GM19328 (cell line): ENCODE results near the gene PAX5.

ENCODE experiments used
- ATAC-seq: cut with Tn5 transposase; IDR thresholded peaks from one replicate; pipeline ENCODE4 v1.9.1; 2021; ENCODE audit warnings: mild to moderate bottlenecking, moderate library complexity; ENCODE audit not compliant: unreplicated experiment

PAX5 gene

GRCh38 chr9:36864491-36865410, 169.3 kb downstream of the PAX5 start:
- ATAC-seq = no peak

- ATAC-seq = no peak
Measured at GRCh38 chr9:36862206-36863145, 171.6 kb downstream of the PAX5 start.

DNA sequence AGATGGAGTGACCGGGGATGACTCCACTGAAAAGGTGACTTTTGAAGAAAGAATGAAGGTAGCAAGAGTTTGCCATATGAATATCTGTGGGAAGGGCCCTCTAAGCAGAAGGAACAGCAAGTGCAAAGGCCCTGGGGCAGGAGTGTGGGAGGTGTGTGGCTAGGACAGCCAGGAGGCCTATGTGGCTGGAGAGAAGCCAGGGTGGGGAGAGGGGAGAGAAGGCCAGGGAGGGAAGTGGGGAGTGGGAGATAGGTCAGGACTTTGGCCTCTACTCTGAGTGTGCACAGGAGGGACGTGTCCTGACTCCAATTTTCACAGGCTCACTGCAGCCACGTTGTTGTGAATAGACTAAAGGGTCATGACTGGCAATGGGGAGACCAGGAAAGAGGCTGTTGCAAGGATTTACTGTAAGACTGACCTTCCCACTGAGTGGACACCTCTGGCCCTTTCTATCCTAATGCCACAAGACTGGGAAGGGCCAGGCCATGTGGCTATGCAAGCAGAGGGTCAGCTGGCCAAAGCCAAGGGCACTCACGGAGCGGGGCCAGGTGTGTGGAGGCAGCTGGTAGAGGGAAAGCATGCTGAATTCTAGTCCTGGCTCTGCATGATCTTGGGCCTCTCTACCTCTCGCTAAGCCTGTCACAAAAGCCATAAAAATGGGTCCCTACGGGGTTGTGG, 172.4 kb downstream of the PAX5 start:
- ATAC-seq = no peak

DNA sequence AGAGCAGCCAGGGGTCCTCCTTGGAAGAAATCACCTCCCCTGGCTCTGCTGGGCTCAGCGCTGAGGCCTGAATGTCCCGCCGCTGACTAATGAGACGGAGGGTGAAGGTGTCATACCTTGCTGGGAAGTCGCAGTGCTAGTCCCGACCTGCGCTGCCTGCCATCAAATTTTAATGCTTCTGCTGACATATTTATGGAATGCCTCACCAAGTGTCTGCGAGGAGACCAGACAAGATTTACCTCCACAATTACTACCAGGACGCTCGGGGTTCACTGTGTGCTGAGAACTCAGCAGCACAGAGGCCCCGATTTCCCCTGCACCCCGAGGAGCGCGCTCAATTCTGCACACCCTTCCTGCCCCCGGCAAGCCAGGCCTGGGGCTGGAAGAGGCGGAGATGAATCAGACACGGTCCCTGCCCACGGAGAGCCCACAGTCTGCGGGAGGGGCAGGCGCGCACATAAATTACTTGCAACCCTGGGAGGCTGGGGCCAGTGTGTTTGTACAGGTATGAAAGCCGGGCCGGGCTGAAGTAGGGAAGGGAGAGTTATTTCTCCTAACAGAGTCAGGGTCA, 175.2 kb downstream of the PAX5 start:
- ATAC-seq = no peak

GRCh38 chr9:36855448-36856315, 178.4 kb downstream of the PAX5 start:
- ATAC-seq = no peak

DNA sequence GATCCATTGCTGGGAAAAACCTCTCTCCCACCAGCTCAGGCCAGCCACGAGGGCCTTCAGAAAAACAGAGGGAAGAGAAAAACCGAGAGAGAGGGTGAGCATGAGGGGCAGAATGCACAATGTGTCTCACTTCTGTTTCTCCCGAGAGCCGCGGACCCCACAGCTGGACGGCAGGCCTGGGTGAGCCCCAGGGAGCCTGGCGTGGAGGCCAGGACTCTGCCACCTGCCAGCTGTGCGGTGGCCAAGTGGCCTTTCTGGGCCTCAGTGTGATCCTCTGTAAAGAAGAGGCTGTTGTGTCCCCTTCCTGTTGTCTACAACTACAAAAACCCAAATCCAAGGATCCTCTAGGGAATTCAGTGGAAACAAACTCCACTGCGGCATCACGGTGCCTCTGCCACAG, 179.3 kb downstream of the PAX5 start:
- ATAC-seq = no peak

DNA sequence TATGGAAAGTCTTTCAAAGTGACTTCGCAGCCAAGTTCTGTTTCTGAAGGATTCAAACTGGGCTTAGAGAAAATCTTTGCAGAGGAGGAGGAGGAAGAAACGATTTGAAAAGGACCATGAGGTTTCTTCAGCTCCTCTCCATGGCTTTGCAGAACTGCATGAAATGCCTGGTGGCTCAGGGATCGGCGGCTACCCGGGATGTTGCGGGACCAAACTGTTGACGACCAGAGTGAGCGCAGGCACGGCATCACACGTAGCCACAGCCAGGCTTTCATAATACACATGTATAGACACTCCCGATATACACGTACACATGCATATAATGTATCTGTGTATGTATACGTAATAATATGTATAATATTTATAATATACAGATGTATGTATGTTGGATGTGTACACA, 180.0 kb downstream of the PAX5 start:
- ATAC-seq = no peak

- ATAC-seq = no peak
Measured at GRCh38 chr9:36853233-36853632, 180.8 kb downstream of the PAX5 start.

GRCh38 chr9:36849943-36850342, 184.1 kb downstream of the PAX5 start:
- no peak for ATAC-seq

DNA sequence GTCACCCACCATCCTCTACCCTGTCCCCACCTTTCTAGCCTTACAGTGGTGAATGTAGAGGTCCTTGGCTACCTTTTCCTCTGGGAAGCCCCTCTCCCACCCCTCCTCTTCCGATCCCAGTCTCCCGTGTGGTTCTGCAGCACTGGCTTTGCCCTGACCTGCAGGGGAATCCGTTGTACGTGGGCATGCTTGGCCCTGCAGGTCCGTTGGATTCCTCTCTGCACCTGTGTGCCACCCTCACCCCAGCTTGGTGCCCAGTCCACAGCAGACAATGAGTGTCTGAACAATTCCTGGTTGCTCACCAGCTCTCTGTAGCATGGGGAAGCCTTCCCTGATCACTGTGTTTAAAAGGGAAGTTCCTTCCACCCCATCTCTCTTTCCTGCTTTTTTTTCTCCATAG, 185.1 kb downstream of the PAX5 start:
- no peak for ATAC-seq

DNA sequence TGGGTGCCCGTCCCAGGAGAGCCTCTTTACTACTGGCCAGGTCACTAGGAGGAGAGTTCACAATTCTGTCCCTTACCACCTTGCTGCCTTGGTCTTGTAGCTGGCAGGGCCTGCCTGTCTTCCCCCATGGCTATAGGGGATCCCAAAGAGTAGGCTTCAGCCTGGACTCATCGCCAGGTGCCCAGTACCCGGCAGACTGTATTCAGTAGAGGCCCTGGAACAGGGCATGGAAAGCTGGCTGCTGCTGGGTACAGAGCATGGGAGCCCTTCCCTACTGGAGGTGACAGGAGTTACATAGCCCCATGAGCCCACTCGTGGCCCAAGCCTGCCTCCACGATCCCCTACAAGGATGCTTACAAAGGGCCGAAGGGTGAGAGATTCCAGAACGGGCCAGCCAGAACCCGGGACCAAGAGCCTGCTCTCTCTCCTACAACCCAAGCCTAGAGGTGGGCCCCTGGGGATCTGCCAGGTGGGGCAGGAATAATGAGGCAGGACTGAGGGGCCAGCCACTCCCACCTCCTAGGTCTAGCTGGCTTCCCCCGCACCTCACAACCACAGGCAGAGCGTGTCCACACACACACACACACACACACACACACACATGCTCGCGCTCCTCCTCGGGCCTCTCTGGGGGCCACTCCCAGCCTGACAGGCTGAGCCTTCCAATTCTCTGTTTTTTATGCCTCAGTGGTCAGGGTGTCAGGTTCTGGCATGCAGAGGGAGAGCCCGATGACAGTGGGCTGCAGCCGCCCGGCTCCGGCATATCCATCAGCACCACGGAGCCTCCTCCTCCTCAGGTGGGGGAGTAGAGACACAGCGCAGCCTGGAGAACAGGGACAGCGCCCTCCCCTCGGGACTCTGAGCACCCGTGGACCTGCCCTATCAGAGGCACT, 186.0 kb downstream of the PAX5 start:
- no peak for ATAC-seq

GRCh38 chr9:36846621-36847020, 187.4 kb downstream of the PAX5 start:
- no peak for ATAC-seq

GRCh38 chr9:36845844-36846243, 188.2 kb downstream of the PAX5 start:
- ATAC-seq = no peak

DNA sequence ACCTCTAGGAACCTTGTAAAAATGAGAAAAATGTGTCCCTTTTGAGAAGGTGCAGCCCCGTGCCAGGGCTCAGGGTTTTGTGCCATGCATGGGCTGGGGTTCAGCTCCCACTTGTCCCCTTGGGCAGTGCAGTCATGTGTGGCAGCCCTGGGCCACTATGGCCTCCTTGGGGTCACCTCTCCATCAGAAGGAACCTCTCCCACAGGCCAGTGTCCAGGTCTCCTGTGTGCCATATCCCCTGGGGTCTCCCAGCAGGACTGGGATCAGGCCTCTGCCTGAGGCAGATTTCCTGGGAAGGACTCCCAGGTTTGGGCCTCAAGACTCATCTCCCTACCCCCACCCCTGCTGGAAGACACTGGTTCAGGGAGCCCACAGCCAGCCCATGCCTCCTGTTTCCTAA, 189.1 kb downstream of the PAX5 start:
- no peak for ATAC-seq

DNA sequence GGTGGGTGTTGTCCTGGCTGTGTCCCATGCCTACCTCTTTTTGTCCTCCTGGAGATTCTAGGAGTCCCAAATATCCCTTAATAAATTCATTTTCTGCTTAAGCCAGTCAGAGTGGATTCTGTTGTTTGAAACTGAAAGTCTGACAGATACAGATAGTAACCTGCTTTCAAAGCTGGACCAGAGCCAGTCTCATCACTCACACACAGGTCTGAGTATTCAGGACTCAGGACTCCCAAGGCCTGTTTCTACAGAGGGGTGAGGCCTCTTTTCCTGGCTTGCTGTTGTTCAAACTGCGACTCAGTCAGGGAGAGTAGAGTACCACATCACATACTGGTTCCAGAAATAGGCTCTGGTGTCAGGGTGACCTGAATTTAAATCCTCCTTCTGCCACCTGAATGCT, 190.1 kb downstream of the PAX5 start:
- no peak for ATAC-seq

DNA sequence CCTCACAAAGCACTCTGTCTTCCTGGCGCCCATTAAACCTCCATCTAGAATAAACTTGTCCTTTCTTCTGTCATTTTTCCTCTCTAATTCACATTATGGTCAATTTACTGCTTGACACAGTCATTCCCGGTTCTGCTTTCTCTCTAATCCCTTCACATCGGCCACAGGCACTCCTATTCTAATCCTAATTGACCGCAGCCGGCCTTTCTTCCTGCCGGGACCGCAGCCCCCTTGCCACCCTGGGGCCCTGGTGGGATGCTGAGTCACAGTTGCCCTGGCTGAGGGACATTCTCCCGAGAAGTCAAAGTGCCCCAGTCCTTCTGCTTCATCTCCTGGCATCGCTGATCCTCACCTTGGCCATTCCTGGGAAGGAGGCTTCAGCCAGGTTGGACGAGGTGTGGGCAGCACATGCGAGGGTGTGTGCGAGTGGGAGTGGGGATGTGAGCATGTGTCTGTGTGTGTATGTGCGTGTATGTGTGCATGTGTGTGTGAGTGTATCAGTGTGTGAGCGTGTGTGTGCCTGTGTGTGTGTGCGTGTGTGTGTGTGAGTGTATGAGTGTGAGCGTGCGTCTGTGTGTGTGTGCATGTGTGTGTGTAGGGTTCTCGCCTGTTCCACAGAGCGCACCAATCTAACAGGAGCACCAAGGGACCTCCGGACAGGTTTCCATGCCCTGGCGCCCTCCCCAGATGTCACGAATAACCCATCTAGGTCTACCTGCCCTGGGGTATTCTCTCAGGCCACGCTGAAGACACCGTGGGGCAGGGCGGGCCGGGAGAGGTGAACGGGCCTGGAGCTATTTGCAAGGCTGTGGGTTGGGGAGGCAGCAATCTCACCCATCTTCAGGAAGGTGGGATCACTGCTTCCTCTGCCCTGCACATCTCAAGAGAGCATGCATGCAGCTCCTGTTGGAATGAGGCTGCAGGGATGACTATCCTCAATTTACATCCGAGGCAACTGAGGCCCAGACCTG, 191.2 kb downstream of the PAX5 start:
- no peak for ATAC-seq

GRCh38 chr9:36840898-36841536, 193.1 kb downstream of the PAX5 start:
- no peak for ATAC-seq
